HepG2 (cell line): ENCODE data around the gene CTU2. TPM values are rescaled to one million over a fixed set of nuclear protein-coding genes. Genes with fewer than 3 reads are reported as not detected.

Experiments used
- ELF1 ChIP-seq: sonication (generic); formaldehyde crosslinking; IDR thresholded peaks from 2 replicates; pipeline ENCODE4 v1.4.0; 2020; ENCODE audit warnings: missing genetic modification reagents
- ETV5 ChIP-seq: IDR thresholded peaks from 2 replicates; pipeline ENCODE4 v1.6.1; 2018; ENCODE audit warnings: missing biosample characterization, missing genetic modification reagents, inconsistent platforms, borderline replicate concordance
- FOSL1 ChIP-seq: sonication (generic); formaldehyde crosslinking; IDR thresholded peaks from 2 replicates; pipeline ENCODE4 v1.9.0; 2021; ENCODE audit warnings: missing genetic modification reagents, borderline replicate concordance
- HNRNPL ChIP-seq: fragments of 200-400 bp; formaldehyde crosslinking; IDR thresholded peaks from 2 replicates; pipeline ENCODE4 v1.6.1; 2017; ENCODE audit warnings: mild to moderate bottlenecking, low read depth, low read length
- KDM3A ChIP-seq: IDR thresholded peaks from 2 replicates; pipeline ENCODE4 v1.6.1; 2018; ENCODE audit warnings: low read depth, missing compliant biosample characterization
- MED1 ChIP-seq: sonication (generic); formaldehyde crosslinking; IDR thresholded peaks from 2 replicates; pipeline ENCODE4 v1.4.0; 2020; ENCODE audit warnings: missing genetic modification reagents
- MTF1 ChIP-seq: sonication (generic); formaldehyde crosslinking; IDR thresholded peaks from 2 replicates; pipeline ENCODE4 v1.5.0; 2020; ENCODE audit warnings: missing genetic modification reagents
- STAG1 ChIP-seq: sonication (generic); formaldehyde crosslinking; IDR thresholded peaks from 2 replicates; pipeline ENCODE4 v1.4.0; 2020; ENCODE audit warnings: missing genetic modification reagents
- ZNF263 ChIP-seq: sonication (generic); formaldehyde crosslinking; IDR thresholded peaks from 2 replicates; pipeline ENCODE4 v1.4.0; 2020; ENCODE audit warnings: missing genetic modification reagents
- ZNF549 ChIP-seq: sonication (generic); formaldehyde crosslinking; IDR thresholded peaks from 2 replicates; pipeline ENCODE4 v1.5.0; 2020; ENCODE audit warnings: missing genetic modification reagents
- ZNF629 ChIP-seq: sonication (generic); formaldehyde crosslinking; conservative IDR thresholded peaks from 2 replicates; pipeline ENCODE4 v1.5.0; 2020; ENCODE audit warnings: missing genetic modification reagents
- polyA plus RNA-seq, 8 experiments: library from polyadenylated mRNA; depleted of rRNA in 3 of 8; stranded (reverse) in 7 of 8; unstranded in 1 of 8; fragments of >200 nt; fragmentation: Illumina TruSeq in 4 of 8; extraction: Trizol in 4 of 8; gene quantifications; 2 replicates each; pipeline versions ENCODE4 v1.2.1 to v1.2.3, GENCODE V29; 2011 to 2016; ENCODE audit warnings: low read depth in 4 of 8, missing spikeins in 1 of 8, mixed read lengths in 1 of 8; ENCODE audit not compliant: insufficient read depth in 1 of 8
- total RNA-seq, 5 experiments: library from RNA; depleted of rRNA; stranded (reverse); fragments of >200 nt; fragmentation: Illumina TruSeq; extraction: Trizol; gene quantifications; 2 replicates each; pipeline ENCODE4 v1.2.3, GENCODE V29; 2016; ENCODE audit warnings: low read depth in 1 of 5
- TF ChIP-seq, protein P1 (sequence below): sonication (generic); formaldehyde crosslinking; IDR thresholded peaks from 2 replicates; pipeline ENCODE4 v1.4.0; 2020; ENCODE audit warnings: missing genetic modification reagents, mild to moderate bottlenecking, borderline replicate concordance
- TF ChIP-seq, protein P2 (sequence below): sonication (generic); formaldehyde crosslinking; IDR thresholded peaks from 2 replicates; pipeline ENCODE4 v1.5.0; 2020; ENCODE audit warnings: mild to moderate bottlenecking, missing genetic modification reagents, borderline replicate concordance
- TF ChIP-seq, protein P3 (sequence below): sonication (generic); formaldehyde crosslinking; IDR thresholded peaks from 2 replicates; pipeline ENCODE4 v1.4.0; 2020; ENCODE audit warnings: missing genetic modification reagents
- TF ChIP-seq, protein P4 (sequence below): IDR thresholded peaks from 2 replicates; pipeline ENCODE4 v1.6.1; 2016; ENCODE audit warnings: missing biosample characterization, missing genetic modification reagents, low read depth

Gene CTU2
- total and polyA plus RNA-seq, 2 of the 13 experiments (the other 11 are each of a cell fraction or from before 2014, with no cell fraction given): 13.3 to 21.9 TPM

DNA sequence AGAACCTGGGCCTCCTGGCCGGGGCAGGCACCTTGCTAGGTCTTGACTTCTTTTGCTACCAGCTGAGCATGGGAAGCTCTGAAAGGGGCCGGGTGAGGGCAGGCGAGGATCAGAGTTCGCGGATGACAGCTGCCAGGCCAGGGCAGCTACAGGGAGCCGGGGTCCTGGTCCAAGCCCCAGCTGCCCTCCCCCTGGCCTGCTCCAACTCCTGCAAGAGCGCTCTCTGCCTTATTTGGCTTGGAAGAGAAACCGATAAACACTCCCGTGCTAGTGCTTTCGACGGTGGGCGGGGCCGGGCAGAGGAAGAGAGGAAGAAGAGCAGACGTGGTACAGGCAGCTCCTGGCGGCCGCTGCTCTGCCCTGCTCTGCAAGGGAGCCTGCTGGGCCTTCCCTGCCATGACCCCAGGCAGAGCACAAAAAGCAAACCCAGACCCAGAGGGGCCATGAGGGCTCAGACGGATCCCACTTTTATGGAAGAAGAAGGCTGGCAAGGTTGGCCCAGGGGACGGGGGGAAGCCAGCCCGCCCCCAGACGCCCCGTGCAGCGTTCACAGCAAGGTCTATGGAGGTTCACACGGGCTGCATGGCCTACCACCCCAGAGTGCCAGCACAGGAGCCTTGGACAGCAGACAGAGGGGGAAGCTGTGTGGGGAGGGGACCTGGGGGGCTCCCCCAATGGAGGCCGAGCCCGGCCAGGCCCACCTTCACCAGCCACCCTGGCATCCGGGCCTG lies 53.1 kb downstream of the CTU2 start (continued):
- TF ChIP-seq, protein P1, sequence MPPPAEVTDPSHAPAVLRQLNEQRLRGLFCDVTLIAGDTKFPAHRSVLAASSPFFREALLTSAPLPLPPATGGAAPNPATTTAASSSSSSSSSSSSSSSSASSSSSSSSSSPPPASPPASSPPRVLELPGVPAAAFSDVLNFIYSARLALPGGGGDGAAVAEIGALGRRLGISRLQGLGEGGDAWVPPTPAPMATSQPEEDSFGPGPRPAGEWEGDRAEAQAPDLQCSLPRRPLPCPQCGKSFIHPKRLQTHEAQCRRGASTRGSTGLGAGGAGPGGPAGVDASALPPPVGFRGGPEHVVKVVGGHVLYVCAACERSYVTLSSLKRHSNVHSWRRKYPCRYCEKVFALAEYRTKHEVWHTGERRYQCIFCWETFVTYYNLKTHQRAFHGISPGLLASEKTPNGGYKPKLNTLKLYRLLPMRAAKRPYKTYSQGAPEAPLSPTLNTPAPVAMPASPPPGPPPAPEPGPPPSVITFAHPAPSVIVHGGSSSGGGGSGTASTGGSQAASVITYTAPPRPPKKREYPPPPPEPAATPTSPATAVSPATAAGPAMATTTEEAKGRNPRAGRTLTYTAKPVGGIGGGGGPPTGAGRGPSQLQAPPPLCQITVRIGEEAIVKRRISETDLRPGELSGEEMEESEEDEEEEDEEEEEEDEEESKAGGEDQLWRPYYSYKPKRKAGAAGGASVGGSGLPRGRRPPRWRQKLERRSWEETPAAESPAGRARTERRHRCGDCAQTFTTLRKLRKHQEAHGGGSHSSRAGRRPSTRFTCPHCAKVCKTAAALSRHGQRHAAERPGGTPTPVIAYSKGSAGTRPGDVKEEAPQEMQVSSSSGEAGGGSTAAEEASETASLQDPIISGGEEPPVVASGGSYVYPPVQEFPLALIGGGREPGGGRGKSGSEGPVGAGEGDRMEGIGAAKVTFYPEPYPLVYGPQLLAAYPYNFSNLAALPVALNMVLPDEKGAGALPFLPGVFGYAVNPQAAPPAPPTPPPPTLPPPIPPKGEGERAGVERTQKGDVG (CRISPR knock-in tag): peak; percentile 64; the same call in 1 of the 2 replicates
- no peak for TF ChIP-seq FOSL1
- peak; percentile 85 for TF ChIP-seq MED1 (CRISPR knock-in tag)
- TF ChIP-seq STAG1 (CRISPR knock-in tag): peak; percentile 92
- TF ChIP-seq, protein P2, sequence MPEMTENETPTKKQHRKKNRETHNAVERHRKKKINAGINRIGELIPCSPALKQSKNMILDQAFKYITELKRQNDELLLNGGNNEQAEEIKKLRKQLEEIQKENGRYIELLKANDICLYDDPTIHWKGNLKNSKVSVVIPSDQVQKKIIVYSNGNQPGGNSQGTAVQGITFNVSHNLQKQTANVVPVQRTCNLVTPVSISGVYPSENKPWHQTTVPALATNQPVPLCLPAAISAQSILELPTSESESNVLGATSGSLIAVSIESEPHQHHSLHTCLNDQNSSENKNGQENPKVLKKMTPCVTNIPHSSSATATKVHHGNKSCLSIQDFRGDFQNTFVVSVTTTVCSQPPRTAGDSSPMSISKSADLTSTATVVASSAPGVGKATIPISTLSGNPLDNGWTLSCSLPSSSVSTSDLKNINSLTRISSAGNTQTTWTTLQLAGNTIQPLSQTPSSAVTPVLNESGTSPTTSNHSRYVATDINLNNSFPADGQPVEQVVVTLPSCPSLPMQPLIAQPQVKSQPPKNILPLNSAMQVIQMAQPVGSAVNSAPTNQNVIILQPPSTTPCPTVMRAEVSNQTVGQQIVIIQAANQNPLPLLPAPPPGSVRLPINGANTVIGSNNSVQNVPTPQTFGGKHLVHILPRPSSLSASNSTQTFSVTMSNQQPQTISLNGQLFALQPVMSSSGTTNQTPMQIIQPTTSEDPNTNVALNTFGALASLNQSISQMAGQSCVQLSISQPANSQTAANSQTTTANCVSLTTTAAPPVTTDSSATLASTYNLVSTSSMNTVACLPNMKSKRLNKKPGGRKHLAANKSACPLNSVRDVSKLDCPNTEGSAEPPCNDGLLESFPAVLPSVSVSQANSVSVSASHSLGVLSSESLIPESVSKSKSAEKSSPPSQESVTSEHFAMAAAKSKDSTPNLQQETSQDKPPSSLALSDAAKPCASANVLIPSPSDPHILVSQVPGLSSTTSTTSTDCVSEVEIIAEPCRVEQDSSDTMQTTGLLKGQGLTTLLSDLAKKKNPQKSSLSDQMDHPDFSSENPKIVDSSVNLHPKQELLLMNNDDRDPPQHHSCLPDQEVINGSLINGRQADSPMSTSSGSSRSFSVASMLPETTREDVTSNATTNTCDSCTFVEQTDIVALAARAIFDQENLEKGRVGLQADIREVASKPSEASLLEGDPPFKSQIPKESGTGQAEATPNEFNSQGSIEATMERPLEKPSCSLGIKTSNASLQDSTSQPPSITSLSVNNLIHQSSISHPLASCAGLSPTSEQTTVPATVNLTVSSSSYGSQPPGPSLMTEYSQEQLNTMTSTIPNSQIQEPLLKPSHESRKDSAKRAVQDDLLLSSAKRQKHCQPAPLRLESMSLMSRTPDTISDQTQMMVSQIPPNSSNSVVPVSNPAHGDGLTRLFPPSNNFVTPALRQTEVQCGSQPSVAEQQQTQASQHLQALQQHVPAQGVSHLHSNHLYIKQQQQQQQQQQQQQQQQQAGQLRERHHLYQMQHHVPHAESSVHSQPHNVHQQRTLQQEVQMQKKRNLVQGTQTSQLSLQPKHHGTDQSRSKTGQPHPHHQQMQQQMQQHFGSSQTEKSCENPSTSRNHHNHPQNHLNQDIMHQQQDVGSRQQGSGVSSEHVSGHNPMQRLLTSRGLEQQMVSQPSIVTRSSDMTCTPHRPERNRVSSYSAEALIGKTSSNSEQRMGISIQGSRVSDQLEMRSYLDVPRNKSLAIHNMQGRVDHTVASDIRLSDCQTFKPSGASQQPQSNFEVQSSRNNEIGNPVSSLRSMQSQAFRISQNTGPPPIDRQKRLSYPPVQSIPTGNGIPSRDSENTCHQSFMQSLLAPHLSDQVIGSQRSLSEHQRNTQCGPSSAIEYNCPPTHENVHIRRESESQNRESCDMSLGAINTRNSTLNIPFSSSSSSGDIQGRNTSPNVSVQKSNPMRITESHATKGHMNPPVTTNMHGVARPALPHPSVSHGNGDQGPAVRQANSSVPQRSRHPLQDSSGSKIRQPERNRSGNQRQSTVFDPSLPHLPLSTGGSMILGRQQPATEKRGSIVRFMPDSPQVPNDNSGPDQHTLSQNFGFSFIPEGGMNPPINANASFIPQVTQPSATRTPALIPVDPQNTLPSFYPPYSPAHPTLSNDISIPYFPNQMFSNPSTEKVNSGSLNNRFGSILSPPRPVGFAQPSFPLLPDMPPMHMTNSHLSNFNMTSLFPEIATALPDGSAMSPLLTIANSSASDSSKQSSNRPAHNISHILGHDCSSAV: no peak
- TF ChIP-seq KDM3A (CRISPR knock-in tag): peak; percentile 99
- TF ChIP-seq, protein P3, sequence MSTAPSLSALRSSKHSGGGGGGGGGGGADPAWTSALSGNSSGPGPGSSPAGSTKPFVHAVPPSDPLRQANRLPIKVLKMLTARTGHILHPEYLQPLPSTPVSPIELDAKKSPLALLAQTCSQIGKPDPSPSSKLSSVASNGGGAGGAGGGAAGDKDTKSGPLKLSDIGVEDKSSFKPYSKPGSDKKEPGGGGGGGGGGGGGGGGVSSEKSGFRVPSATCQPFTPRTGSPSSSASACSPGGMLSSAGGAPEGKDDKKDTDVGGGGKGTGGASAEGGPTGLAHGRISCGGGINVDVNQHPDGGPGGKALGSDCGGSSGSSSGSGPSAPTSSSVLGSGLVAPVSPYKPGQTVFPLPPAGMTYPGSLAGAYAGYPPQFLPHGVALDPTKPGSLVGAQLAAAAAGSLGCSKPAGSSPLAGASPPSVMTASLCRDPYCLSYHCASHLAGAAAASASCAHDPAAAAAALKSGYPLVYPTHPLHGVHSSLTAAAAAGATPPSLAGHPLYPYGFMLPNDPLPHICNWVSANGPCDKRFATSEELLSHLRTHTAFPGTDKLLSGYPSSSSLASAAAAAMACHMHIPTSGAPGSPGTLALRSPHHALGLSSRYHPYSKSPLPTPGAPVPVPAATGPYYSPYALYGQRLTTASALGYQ (CRISPR knock-in tag): no peak
- no peak for TF ChIP-seq ZNF629 (CRISPR knock-in tag)
- peak; percentile 34 for TF ChIP-seq ZNF263 (CRISPR knock-in tag)
- TF ChIP-seq MTF1 (CRISPR knock-in tag): no peak
- peak; percentile 92 for TF ChIP-seq HNRNPL
- TF ChIP-seq ZNF549 (CRISPR knock-in tag): no peak
- peak; percentile 60 for TF ChIP-seq ELF1 (CRISPR knock-in tag)
- TF ChIP-seq ETV5 (CRISPR knock-in tag): peak; percentile 79
- TF ChIP-seq, protein P4, sequence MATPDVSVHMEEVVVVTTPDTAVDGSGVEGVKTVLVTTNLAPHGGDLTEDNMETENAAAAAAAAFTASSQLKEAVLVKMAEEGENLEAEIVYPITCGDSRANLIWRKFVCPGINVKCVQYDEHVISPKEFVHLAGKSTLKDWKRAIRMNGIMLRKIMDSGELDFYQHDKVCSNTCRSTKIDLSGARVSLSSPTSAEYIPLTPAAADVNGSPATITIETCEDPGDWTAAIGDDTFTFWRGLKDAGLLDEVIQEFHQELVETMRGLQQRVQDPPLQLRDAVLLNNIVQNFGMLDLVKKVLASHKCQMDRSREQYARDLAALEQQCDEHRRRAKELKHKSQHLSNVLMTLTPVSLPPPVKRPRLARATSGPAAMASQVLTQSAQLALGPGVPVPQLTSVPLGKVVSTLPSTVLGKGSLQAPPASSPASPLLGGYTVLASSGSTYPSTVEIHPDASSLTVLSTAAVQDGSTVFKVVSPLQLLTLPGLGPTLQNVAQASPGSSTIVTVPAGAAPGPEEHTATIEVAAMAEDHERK (CRISPR knock-in tag): no peak
